Natural killer cell treated with Interleukin-12 subunit alpha and Interleukin-12 subunit beta and Interleukin-15 and Interleukin-18, amount 100 ng/mL, for 72 hours (primary cell): ENCODE measurements around the gene NR4A1. TPM values are rescaled to one million over a fixed set of nuclear protein-coding genes. Genes with fewer than 3 reads are reported as not detected.
A peak's percentile ranks its signal among the peaks of the same experiment; 100 is the strongest.

Source experiments
- ATAC-seq, 2 donors: fragments of 150-1000 bp; cut with Tn5 transposase in 1 of 2; sonication (Bioruptor Pico), chemical (Tn5 transposase) in 1 of 2; 2 replicates each; pipeline ENCODE4 v1.10.0; 2021
- DNase-seq: peaks from one replicate; pipeline ENCODE4 v3.0.0; 2022; ENCODE audit warnings: low spot score
- H3K27ac Mint-ChIP-seq, 2 donors: 1 replicate in 1 of 2; 2 replicates in 1 of 2; pipeline ENCODE4 v1.8.0; 2022; ENCODE audit warnings: mixed read lengths in 2 of 2, mild to moderate bottlenecking in 1 of 2, moderate library complexity in 1 of 2
- H3K27me3 Mint-ChIP-seq, 2 donors: 1 replicate in 1 of 2; 2 replicates in 1 of 2; pipeline ENCODE4 v1.8.0; 2022; ENCODE audit warnings: mixed read lengths in 2 of 2
- H3K36me3 Mint-ChIP-seq: one replicate; pipeline ENCODE4 v1.8.0; 2022; ENCODE audit warnings: mixed read lengths
- H3K4me1 Mint-ChIP-seq, 2 donors: 1 replicate in 1 of 2; 2 replicates in 1 of 2; pipeline ENCODE4 v1.8.0; 2022; ENCODE audit warnings: low read depth in 2 of 2, mixed read lengths in 2 of 2, mild to moderate bottlenecking in 1 of 2
- H3K4me3 Mint-ChIP-seq: one replicate; pipeline ENCODE4 v1.8.0; 2022; ENCODE audit warnings: mixed read lengths
- H3K9me3 Mint-ChIP-seq: 2 replicates; pipeline ENCODE4 v1.8.0; 2022; ENCODE audit warnings: mixed read lengths
- total RNA-seq, 2 donors: library from RNA; stranded (reverse); gene quantifications; one replicate each; pipeline ENCODE4 v1.2.3, GENCODE V29; 2022

The NR4A1 gene
- total RNA-seq, 2 donors from 2014 or later = 3.0 to 4.0 TPM

DNA sequence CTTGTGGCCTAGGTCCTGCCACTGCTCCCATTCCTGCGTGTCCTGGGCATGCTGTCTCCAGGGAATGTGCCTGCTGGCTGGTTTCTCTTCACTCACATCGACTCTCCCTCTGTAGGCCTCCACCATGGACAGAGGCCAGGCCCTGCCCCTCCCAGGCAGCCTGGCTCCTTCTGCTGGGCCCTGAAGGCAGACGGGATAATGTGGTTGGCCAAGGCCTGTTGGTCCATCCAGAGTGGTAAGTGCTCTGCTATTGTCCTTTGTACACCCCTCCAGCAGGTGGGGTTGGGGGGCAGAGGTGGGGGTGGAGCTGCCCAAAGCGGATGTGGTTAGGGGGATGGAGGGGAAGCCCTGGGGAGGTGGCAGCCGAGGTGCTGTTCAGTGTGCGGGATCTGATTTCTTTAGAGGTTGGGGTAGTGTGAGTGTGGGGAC lies 9.5 kb upstream of the NR4A1 start:
- no peak for DNase-seq
- Mint-ChIP-seq H3K27ac (peak overlapping the region; percentile 8 to 84), H3K27me3 (peaks cover 0 to 9% of the 10 kb centered on the region in 2 donors), H3K9me3 (no peaks in the 10 kb centered on the region), H3K4me1 (peaks cover 13 to 42% of the 10 kb centered on the region in 2 donors), H3K36me3 (no peaks in the 10 kb centered on the region), H3K4me3 (peak overlapping the region; percentile 13)
- peak; percentile 20 to 39 for ATAC-seq

DNA sequence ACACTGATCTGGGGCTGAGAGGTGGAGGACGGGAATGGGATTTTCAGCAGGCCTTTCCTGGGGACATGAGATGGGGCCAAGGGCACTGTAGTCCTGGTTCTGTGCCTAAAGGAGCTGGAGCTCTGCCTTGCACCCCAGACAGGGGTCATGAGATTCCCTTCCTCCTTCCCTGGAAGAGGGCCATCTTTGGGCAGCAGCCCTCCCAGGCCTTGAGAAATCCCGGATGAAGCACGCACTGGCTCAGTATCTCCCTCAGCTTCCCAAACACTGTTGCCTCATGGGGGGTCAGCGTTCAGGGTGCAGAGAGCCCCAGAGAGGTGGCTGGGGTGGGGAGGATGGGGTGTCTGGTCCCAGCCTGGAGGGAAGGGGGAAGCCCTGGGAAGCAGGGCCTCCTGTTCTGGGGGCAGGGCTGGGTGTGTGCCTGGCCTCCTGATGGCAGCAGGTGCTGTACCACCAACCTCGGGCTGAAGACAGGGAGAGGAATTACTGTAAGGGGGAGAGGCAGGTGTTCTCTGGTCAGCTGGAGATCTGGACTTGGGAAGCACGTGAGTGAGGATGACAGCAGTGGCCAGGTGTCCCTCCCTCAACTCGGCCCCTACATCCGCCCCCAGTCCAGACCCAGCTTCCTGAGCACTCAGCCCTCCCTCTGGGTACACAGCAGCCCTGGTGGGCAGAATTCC lies 8.4 kb upstream of the NR4A1 start:
- Mint-ChIP-seq H3K27me3 (peaks cover 0 to 9% of the 10 kb centered on the region in 2 donors), H3K4me3 (no peak overlapping the region), H3K27ac (peak overlapping the region in 1 of 2 donors; percentile 84), H3K4me1 (peaks cover 13 to 45% of the 10 kb centered on the region in 2 donors), H3K9me3 (no peaks in the 10 kb centered on the region), H3K36me3 (no peaks in the 10 kb centered on the region)
- DNase-seq (no peak), ATAC-seq (no peak)

DNA sequence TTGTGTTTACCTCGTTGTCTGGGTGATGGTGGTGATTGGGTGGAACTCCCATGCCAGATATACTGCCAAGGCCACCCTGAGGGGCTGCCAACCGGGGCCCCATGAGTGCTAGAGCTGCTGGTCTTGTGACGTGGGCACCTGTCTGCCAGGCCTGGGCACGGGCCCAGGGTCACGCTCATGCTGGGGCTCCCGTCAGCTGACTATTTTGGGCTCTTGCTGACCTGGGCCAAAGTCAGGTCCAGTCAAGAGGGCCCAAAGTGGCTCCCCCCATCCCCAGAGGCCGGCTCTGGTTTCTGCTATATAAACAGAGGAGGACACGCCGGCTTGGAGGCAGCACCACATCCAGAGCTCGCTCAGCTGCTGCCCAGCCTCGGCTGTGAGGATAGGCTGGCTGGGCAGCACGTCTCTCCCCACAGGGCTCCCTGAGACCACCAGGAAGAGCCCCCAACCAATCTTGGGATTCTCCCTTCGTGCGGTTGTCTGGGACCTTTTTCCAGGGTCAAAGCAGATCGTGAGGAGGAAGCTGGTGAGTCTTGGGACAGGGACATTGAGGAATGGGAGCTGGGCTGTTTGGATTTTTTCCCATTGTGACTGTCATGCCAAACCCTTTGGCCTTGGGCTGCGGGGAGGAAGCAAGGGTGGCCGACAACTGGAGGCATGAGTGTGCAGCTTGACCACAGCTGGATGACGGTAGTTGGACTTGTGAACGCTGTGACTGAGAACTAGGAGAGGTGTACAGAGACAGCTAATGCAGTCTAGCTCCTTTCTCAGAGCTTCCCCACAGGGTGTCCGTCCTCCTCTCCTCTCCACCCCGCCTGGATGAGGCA lies 7.6 kb upstream of the NR4A1 start:
- no peaks in the 10 kb centered on the region for H3K36me3 Mint-ChIP-seq
- DNase-seq (no peak), ATAC-seq (no peak)
- no peak overlapping the region for H3K4me3 Mint-ChIP-seq
- no peaks in the 10 kb centered on the region for H3K9me3 Mint-ChIP-seq
- peaks cover 8 to 42% of the 10 kb centered on the region in 2 donors for H3K4me1 Mint-ChIP-seq
- no peak overlapping the region for H3K27ac Mint-ChIP-seq
- peaks cover 0 to 6% of the 10 kb centered on the region in 2 donors for H3K27me3 Mint-ChIP-seq

DNA sequence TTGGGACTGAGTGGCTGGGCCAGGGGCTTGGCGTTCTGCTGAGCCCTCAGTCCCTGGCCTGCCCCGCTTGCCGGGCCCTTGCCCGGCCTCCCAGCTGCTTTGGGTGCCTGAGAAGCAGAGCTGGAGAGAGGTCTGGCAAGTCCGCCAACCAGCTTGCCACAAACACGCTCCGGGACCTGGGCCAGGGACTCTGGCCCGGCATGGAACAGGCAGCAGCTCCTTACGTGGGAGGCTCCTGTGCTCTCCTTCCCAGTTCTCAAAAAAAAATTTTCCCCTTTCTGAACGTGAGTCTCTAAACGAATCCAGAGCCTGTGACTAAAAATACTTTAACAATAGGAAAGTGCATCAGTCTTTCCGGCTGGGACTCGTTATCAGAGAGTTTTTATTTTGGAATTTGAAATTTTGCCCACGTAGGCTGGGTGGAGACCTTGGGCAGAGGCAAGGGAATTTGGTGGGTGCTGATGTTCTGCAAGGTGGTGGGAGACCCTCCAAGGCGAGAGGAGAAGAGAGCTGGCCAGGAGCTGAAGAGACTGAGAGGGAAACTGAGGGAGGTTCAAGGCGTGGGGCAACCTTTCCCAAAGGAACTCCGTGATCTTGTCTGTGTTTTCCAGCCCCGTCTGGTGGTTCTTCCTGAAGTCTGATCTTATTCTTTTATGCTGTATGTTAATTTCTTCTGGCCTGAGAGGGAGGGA lies 6.8 kb upstream of the NR4A1 start:
- Mint-ChIP-seq H3K27me3 (peaks cover 6 to 10% of the 10 kb centered on the region in 2 donors), H3K4me3 (no peak overlapping the region), H3K36me3 (no peaks in the 10 kb centered on the region), H3K27ac (peak overlapping the region in 1 of 2 donors; percentile 24), H3K9me3 (no peaks in the 10 kb centered on the region), H3K4me1 (peaks cover 14 to 46% of the 10 kb centered on the region in 2 donors)
- no peak for ATAC-seq
- no peak for DNase-seq

DNA sequence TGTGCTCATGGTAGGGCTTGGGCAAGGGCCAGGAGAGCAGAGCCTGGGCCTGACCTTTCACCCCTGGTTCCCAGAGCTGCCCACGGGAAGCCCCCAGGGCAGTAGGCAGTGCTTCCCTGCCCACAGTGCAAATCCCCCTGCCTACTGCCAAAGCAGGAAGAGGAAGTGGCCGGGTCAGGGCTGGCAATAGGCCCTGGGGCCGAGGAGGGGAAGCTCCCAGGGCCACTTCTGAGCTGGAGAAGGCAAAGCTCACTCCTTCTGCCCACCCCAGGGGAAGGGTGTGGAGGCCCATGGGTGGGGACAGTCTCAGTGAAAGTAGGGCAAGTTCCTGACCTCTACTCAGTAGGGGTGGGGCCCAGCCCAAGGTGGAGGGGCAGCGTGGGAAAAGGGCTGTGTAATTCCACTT lies 5.4 kb upstream of the NR4A1 start:
- Mint-ChIP-seq H3K9me3 (no peaks in the 10 kb centered on the region), H3K4me1 (peaks cover 24 to 45% of the 10 kb centered on the region in 2 donors), H3K27ac (peak overlapping the region in 1 of 2 donors; percentile 88), H3K27me3 (peaks cover 6 to 10% of the 10 kb centered on the region in 2 donors), H3K4me3 (peak overlapping the region; percentile 10), H3K36me3 (no peaks in the 10 kb centered on the region)
- peak; percentile 78 for DNase-seq
- ATAC-seq = peak; percentile 53 to 83

DNA sequence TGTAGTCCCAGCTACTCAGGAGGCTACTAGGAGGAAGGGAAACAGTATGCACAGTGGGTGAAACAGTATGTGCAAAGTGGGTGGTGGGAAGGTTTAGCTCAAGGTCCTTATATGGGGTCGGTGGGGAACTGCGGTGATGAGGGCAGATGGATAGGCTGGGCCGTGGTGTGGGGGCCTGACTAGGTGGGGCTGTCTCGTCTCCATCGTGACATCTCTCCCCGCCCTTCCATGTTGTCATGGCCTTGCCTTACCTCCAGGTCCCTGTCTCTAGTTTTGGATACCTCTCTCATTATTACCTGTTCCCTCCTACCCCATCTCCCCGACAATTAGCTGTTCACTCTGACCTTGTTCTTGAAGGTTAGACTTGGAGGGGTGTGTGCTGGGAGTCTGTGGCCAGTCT lies 4.4 kb upstream of the NR4A1 start:
- no peak overlapping the region for H3K4me3 Mint-ChIP-seq
- H3K9me3 Mint-ChIP-seq = no peaks in the 10 kb centered on the region
- ATAC-seq (no peak), DNase-seq (no peak)
- peak overlapping the region in 1 of 2 donors; percentile 88 for H3K27ac Mint-ChIP-seq
- peaks cover 6 to 10% of the 10 kb centered on the region in 2 donors for H3K27me3 Mint-ChIP-seq
- H3K36me3 Mint-ChIP-seq = no peaks in the 10 kb centered on the region
- H3K4me1 Mint-ChIP-seq = peaks cover 28 to 45% of the 10 kb centered on the region in 2 donors

DNA sequence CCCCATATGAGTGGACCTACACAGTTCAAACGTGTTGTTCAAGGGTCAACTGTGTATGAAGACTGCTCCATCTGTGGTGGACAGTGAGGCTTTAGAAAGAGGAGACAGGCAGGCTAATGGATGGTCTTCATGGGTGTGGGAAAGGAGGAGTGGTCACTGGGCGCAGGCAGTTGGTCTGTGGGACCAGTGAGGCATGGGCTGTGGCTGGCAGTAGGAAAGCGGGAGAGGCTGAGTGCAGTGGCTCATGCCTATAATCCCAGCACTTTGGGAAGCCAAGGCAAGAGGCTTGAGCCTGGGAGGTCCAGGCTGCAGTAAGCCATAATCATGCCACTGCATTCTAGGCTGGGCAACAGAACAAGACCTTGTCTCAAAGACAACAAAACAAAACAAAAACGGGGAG lies 2.0 kb upstream of the NR4A1 start:
- Mint-ChIP-seq H3K4me1 (peaks cover 28 to 48% of the 10 kb centered on the region in 2 donors), H3K4me3 (peak overlapping the region; percentile 69), H3K27ac (peak overlapping the region; percentile 37 to 69), H3K9me3 (no peaks in the 10 kb centered on the region), H3K27me3 (peaks cover 6 to 10% of the 10 kb centered on the region in 2 donors), H3K36me3 (no peaks in the 10 kb centered on the region)
- no peak for DNase-seq
- no peak for ATAC-seq

DNA sequence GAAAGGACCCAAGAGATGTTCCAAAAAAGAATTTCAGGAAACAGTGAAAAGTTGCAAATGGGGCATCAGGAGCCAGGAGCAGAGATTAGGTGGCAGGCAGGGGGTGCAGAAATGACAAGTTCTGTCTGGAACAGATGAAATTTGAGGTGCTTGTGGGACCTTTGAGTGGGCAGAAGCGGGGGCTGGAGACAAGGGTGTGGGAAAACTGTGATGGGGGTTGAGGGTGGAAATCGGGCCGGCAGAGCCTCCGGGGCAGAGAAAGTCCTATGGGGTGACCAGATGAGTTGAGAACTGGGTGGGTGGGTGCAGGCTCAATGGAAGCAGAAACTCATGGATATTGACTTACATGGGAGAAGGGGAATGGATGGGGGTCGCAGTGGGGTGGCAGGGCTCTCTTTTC lies 1.6 kb upstream of the NR4A1 start:
- H3K4me3 Mint-ChIP-seq = peak overlapping the region; percentile 69
- no peaks in the 10 kb centered on the region for H3K36me3 Mint-ChIP-seq
- DNase-seq (no peak), ATAC-seq (no peak)
- peaks cover 6 to 10% of the 10 kb centered on the region in 2 donors for H3K27me3 Mint-ChIP-seq
- H3K27ac Mint-ChIP-seq = peak overlapping the region; percentile 37 to 69
- peaks cover 28 to 48% of the 10 kb centered on the region in 2 donors for H3K4me1 Mint-ChIP-seq
- H3K9me3 Mint-ChIP-seq = no peaks in the 10 kb centered on the region

DNA sequence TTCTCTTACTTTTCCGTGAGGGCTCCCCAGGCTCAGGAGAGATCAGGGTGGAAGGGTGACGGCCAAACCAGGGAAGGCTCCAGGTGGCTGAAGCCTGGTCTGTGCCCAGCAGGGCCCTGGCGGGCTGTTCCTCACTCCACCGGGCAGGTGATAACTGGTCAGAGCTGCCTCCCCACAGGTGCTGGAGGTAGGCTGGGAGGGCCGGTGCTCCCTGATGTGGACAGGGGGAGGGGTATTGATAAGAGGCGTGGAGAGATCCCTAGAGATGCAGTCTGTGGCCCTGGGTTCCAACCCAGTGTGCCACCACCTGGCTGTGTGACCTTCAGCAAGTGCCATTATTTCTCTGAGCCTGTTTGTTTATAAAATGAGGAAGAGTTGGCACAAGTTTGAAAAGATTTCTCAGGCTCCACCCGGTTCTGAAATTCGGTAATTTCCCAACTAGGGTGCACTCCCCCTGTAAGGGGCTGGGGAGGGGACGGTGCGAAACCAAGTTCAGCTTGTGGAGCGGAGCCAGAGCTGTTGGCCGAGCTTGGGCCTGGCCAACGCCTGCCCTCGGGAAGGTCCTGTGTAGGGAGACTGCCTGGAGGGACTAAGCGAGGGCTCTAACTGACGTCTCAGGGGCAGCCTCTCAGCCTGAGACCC lies 1.0 kb upstream of the NR4A1 start:
- Mint-ChIP-seq H3K9me3 (no peaks in the 10 kb centered on the region), H3K4me1 (peaks cover 28 to 48% of the 10 kb centered on the region in 2 donors), H3K36me3 (no peaks in the 10 kb centered on the region), H3K4me3 (peak overlapping the region; percentile 69), H3K27ac (peak overlapping the region; percentile 37 to 69), H3K27me3 (peaks cover 6 to 10% of the 10 kb centered on the region in 2 donors)
- no peak for DNase-seq
- no peak for ATAC-seq

DNA sequence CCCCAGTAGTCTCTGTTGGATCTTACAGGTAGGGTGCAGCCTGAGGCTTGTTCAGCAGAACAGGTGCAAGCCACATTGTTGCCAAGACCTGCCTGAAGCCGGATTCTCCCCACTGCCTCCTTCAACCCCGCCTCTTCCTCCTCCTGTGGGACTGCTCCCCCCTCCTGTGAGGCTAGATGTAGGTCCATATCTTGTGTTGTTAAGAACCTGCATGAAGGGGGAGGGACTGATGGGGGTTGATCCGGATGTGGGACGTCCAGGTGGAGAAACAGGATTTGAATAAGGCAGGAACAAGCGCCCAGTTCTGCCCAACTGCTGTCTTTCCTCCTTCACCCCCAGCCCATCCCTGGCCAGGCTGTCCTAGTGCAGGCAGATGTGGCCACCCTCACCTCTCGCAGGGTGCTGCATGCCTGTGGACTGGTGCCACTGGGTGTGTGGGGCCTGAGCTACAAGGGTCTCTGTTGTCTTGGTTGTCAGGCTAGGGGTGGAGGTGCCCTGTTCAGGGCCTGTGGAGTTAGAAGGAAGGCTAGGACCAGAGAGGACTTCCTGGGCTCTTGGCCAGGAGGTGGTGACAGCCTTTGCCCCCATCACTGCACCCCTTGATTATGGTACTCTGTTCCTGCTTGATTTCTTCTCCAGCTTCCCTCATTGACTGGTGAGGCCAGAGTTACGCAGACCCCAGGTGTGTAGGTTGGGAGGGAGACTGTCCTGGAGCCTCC lies 1.4 kb downstream of the NR4A1 start:
- H3K27ac Mint-ChIP-seq = peak overlapping the region in 1 of 2 donors; percentile 69

DNA sequence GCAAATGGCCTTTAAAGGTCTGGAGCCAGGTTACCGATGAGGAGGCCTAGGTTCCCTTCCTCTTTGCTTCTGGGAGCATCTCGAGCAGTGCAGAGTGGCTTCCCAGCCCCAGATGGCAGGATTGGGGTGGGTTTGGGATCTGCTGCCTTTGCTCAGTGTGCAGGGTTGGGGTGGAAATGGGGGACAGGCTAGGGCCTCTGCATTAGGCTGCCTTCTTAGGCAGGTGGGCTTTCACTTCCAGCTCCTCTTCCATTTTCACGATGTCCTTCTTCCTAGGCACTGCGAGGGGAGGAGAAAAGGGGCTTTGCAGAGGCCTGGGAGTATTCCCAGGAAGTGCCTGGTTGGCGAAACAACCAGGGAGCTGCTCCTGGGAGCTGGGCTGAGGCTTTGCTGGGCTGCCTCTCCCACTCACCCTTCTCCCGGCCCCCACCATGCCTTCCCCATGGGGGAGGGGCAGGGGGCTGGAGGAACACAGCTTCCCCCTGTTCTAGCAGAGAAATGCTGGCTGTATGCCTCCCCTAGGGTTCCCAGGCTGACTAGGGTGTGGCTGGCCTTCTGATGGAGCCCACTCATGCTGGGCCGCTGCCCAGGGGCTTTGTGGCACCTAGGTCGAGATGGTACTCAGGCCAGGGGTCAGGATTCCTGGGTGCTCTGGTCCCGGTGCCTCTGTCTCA lies 2.4 kb downstream of the NR4A1 start:
- H3K36me3 Mint-ChIP-seq = no peaks in the 10 kb centered on the region
- DNase-seq (no peak), ATAC-seq (no peak)
- H3K4me3 Mint-ChIP-seq = no peak overlapping the region
- H3K27ac Mint-ChIP-seq = no peak overlapping the region
- peaks cover 6 to 10% of the 10 kb centered on the region in 2 donors for H3K27me3 Mint-ChIP-seq
- no peaks in the 10 kb centered on the region for H3K9me3 Mint-ChIP-seq
- peaks cover 28 to 33% of the 10 kb centered on the region in 2 donors for H3K4me1 Mint-ChIP-seq

More for the DNA sequence above, 1.4 kb downstream of the NR4A1 start:
- Mint-ChIP-seq H3K36me3 (no peaks in the 10 kb centered on the region), H3K4me3 (peak overlapping the region; percentile 69), H3K9me3 (no peaks in the 10 kb centered on the region), H3K27me3 (peaks cover 6 to 10% of the 10 kb centered on the region in 2 donors), H3K4me1 (peaks cover 28 to 33% of the 10 kb centered on the region in 2 donors)
- DNase-seq (no peak), ATAC-seq (no peak)

DNA sequence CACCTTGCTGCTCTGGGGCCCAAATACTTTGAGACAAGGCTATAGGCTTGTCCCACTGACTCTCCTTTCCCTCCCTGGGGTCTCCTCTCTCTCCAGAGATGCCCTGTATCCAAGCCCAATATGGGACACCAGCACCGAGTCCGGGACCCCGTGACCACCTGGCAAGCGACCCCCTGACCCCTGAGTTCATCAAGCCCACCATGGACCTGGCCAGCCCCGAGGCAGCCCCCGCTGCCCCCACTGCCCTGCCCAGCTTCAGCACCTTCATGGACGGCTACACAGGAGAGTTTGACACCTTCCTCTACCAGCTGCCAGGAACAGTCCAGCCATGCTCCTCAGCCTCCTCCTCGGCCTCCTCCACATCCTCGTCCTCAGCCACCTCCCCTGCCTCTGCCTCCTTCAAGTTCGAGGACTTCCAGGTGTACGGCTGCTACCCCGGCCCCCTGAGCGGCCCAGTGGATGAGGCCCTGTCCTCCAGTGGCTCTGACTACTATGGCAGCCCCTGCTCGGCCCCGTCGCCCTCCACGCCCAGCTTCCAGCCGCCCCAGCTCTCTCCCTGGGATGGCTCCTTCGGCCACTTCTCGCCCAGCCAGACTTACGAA lies 3.1 kb downstream of the NR4A1 start:
- no peak overlapping the region for H3K27ac Mint-ChIP-seq
- peaks cover 23 to 29% of the 10 kb centered on the region in 2 donors for H3K4me1 Mint-ChIP-seq
- ATAC-seq = no peak
- H3K27me3 Mint-ChIP-seq = peaks cover 3 to 5% of the 10 kb centered on the region in 2 donors
- DNase-seq = no peak
- no peaks in the 10 kb centered on the region for H3K36me3 Mint-ChIP-seq
- no peaks in the 10 kb centered on the region for H3K9me3 Mint-ChIP-seq
- no peak overlapping the region for H3K4me3 Mint-ChIP-seq
